HG02938 (cell line): ENCODE results near the gene COMMD7.

Experiments used
- ATAC-seq: cut with Tn5 transposase; IDR thresholded peaks from one replicate; pipeline ENCODE4 v1.9.1; 2021; ENCODE audit warnings: mild to moderate bottlenecking, moderate library complexity; ENCODE audit not compliant: unreplicated experiment

COMMD7 gene

GRCh38 chr20:32680544-32681174 lies 62.6 kb downstream of the COMMD7 start:
- no peak for ATAC-seq

- no peak for ATAC-seq
Measured at GRCh38 chr20:32678948-32679347, 64.3 kb downstream of the COMMD7 start.

- ATAC-seq = no peak
Measured at GRCh38 chr20:32675223-32675975, 67.9 kb downstream of the COMMD7 start.

- ATAC-seq = no peak
Measured at GRCh38 chr20:32674362-32674789, 68.9 kb downstream of the COMMD7 start.

- peak; percentile 41 for ATAC-seq
Measured at GRCh38 chr20:32672982-32673851, 70.0 kb downstream of the COMMD7 start.

GRCh38 chr20:32672394-32672981 lies 70.8 kb downstream of the COMMD7 start:
- no peak for ATAC-seq

- no peak for ATAC-seq
Measured at GRCh38 chr20:32670773-32671455, 72.4 kb downstream of the COMMD7 start.

- ATAC-seq = no peak
Measured at GRCh38 chr20:32667027-32667426, 76.2 kb downstream of the COMMD7 start.

GRCh38 chr20:32664678-32665159 lies 78.5 kb downstream of the COMMD7 start:
- ATAC-seq = no peak

- ATAC-seq = no peak
Measured at GRCh38 chr20:32664012-32664677, 79.1 kb downstream of the COMMD7 start.

- no peak for ATAC-seq
Measured at GRCh38 chr20:32663335-32664011, 79.8 kb downstream of the COMMD7 start.

- ATAC-seq = no peak
Measured at GRCh38 chr20:32661820-32662528, 81.3 kb downstream of the COMMD7 start.

- no peak for ATAC-seq
Measured at GRCh38 chr20:32660661-32661060, 82.6 kb downstream of the COMMD7 start.

- ATAC-seq = no peak
Measured at GRCh38 chr20:32656827-32657226, 86.4 kb downstream of the COMMD7 start.

- no peak for ATAC-seq
Measured at GRCh38 chr20:32655903-32656512, 87.3 kb downstream of the COMMD7 start.

- peak; percentile 81 for ATAC-seq
Measured at GRCh38 chr20:32652739-32653526, 90.3 kb downstream of the COMMD7 start.
